Loucy (cell line): ENCODE measurements around the gene DNTTIP2.
A peak's percentile ranks its signal among the peaks of the same experiment; 100 is the strongest.
"Not testable (repeated sequence)": the region's sequence is repeated elsewhere in the genome, so short reads cannot be mapped to it uniquely, and the experiment has no call there.

ENCODE experiments used
- H2AFZ ChIP-seq: fragments of 200-600 bp; sonication (generic); 2 replicates; pipeline ENCODE4 v1.6.0; 2016; ENCODE audit warnings: antibody characterized with exemption, mild to moderate bottlenecking, low read length, moderate library complexity
- H3F3A ChIP-seq: fragments of 200-600 bp; 2 replicates; pipeline ENCODE4 v1.6.0; 2016; ENCODE audit warnings: antibody characterized with exemption, low read depth, mild to moderate bottlenecking
- H3K27me3 ChIP-seq: fragments of 200-600 bp; sonication (generic); 2 replicates; pipeline ENCODE4 v1.6.1; 2014; ENCODE audit warnings: low read length, mild to moderate bottlenecking; ENCODE audit not compliant: insufficient read depth, poor library complexity, severe bottlenecking
- H3K36me3 ChIP-seq: fragments of 200-600 bp; sonication (generic); 2 replicates; pipeline ENCODE4 v1.6.1; 2016; ENCODE audit warnings: low read length; ENCODE audit not compliant: insufficient read depth
- H3K4me1 ChIP-seq: fragments of 200-600 bp; sonication (generic); 2 replicates; pipeline ENCODE4 v1.5.1; 2014; ENCODE audit warnings: low read length, mild to moderate bottlenecking; ENCODE audit not compliant: insufficient read depth, poor library complexity, severe bottlenecking
- H3K4me2 ChIP-seq: fragments of 200-600 bp; sonication (generic); 2 replicates; pipeline ENCODE4 v1.6.0; 2014; ENCODE audit warnings: antibody characterized with exemption, low read length, low read depth, mild to moderate bottlenecking; ENCODE audit not compliant: poor library complexity, severe bottlenecking
- H3K4me3 ChIP-seq: fragments of 200-600 bp; sonication (generic); 2 replicates; pipeline ENCODE4 v1.5.1; 2014; ENCODE audit warnings: low read length, mild to moderate bottlenecking, mixed read lengths; ENCODE audit not compliant: poor library complexity, severe bottlenecking
- H3K79me2 ChIP-seq: fragments of 200-600 bp; sonication (generic); 2 replicates; pipeline ENCODE4 v1.6.1; 2014; ENCODE audit warnings: low read length; ENCODE audit not compliant: insufficient read depth
- H3K9ac ChIP-seq: fragments of 200-600 bp; sonication (generic); 2 replicates; pipeline ENCODE4 v1.6.0; 2014; ENCODE audit warnings: mild to moderate bottlenecking, low read depth, low read length, moderate library complexity; ENCODE audit not compliant: poor library complexity, severe bottlenecking
- H3K9me2 ChIP-seq: fragments of 200-600 bp; sonication (generic); replicated peaks from 2 replicates; pipeline ENCODE4 v1.6.1; 2016; ENCODE audit warnings: low read depth, low read length, mixed read lengths
- H3K9me3 ChIP-seq: fragments of 200-600 bp; sonication (generic); 2 replicates; pipeline ENCODE4 v1.6.1; 2014; ENCODE audit warnings: mild to moderate bottlenecking, antibody characterized with exemption, low read length, low read depth; ENCODE audit not compliant: insufficient read depth
- H4K20me1 ChIP-seq: fragments of 200-600 bp; sonication (generic); 2 replicates; pipeline ENCODE4 v1.6.0; 2014; ENCODE audit warnings: antibody characterized with exemption, low read length, mild to moderate bottlenecking; ENCODE audit not compliant: insufficient read depth, poor library complexity, severe bottlenecking
- CTCF ChIP-seq: fragments of 200-600 bp; sonication (generic); conservative IDR thresholded peaks from 2 replicates; pipeline ENCODE4 v1.5.1; 2014; ENCODE audit warnings: mild to moderate bottlenecking, antibody characterized with exemption, low read length
- EZH2phosphoT487 ChIP-seq: fragments of 200-600 bp; IDR thresholded peaks from 2 replicates; pipeline ENCODE4 v1.6.1; 2018; ENCODE audit warnings: antibody characterized with exemption, mild to moderate bottlenecking, moderate library complexity, borderline replicate concordance

The DNTTIP2 gene

GRCh38 chr1:93851878-93852277 lies 27.1 kb downstream of the DNTTIP2 start:
- Histone ChIP-seq H3K27me3 (no peaks in the 10 kb centered on the region), H3K9me3 (no peaks in the 10 kb centered on the region), H3K79me2 (no peaks in the 10 kb centered on the region), H3K4me3 (no peak overlapping the region), H3F3A (no peaks in the 10 kb centered on the region), H2AFZ (no peak overlapping the region), H3K4me2 (no peak overlapping the region), H3K9ac (no peak overlapping the region), H3K4me1 (peaks cover 7% of the 10 kb centered on the region), H3K9me2 (no peaks in the 10 kb centered on the region), H3K36me3 (no peaks in the 10 kb centered on the region), H4K20me1 (no peaks in the 10 kb centered on the region)
- TF ChIP-seq CTCF (no peak), EZH2phosphoT487 (no peak)

- H3K27me3 ChIP-seq, result no peaks in the 10 kb centered on the region
- no peak overlapping the region for H2AFZ ChIP-seq
- no peaks in the 10 kb centered on the region for H3K79me2 ChIP-seq
- no peak overlapping the region for H3K4me3 ChIP-seq
- no peak overlapping the region for H3K4me2 ChIP-seq
- H3K4me1 ChIP-seq, result peaks cover 7% of the 10 kb centered on the region
- H3F3A ChIP-seq, result no peaks in the 10 kb centered on the region
- H4K20me1 ChIP-seq, result no peaks in the 10 kb centered on the region
- no peaks in the 10 kb centered on the region for H3K9me3 ChIP-seq
- H3K9me2 ChIP-seq, result no peaks in the 10 kb centered on the region
- H3K9ac ChIP-seq, result no peak overlapping the region
- TF ChIP-seq EZH2phosphoT487 (no peak), CTCF (no peak)
- no peaks in the 10 kb centered on the region for H3K36me3 ChIP-seq
Observed at GRCh38 chr1:93851327-93851712, 27.7 kb downstream of the DNTTIP2 start.

DNA sequence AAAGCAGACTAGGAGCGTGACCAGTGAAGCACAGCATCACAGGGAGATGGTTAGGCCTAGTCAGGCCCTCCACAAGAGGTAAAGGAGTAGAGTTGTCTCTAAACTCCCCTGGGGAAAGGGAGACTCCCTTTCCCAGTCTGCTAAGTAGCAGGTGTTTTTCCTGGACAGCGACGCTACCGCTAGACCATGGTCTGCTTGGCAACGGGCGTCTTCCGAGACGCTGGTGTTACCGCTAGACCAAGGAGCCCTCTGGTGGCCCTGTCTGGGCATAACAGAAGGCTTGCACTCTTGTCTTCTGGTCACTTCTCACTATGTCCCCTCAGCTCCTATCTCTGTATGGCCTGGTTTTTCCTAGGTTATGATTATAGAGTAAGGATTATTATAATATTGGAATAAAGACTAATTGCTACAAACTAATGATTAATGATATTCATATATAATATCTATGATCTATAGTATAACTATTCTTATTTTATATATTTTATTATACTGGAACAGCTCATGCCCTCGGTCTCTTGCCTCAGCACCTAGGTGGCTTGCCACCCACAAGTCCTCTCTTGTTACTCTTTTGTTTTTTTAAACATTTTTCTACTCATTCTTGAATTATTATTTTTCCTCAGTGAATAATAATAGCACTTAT lies 28.2 kb downstream of the DNTTIP2 start:
- H3F3A ChIP-seq, H3K9ac ChIP-seq, H3K4me1 ChIP-seq, H3K4me2 ChIP-seq, H3K79me2 ChIP-seq, H4K20me1 ChIP-seq, H3K4me3 ChIP-seq, H3K27me3 ChIP-seq, H3K9me3 ChIP-seq, H3K36me3 ChIP-seq, H2AFZ ChIP-seq, H3K9me2 ChIP-seq: not testable (repeated sequence)
- TF ChIP-seq CTCF, result peak; percentile 45
